ENCODE data around the gene PFKFB1.
A peak's percentile ranks its signal among the peaks of the same experiment; 100 is the strongest.

The PFKFB1 gene

GRCh38 chrX:54922547-54922946 lies 71.4 kb downstream of the PFKFB1 start:
- no peak for DNase-seq (ENCODE audit: low read depth in 2 of 2)

DNA sequence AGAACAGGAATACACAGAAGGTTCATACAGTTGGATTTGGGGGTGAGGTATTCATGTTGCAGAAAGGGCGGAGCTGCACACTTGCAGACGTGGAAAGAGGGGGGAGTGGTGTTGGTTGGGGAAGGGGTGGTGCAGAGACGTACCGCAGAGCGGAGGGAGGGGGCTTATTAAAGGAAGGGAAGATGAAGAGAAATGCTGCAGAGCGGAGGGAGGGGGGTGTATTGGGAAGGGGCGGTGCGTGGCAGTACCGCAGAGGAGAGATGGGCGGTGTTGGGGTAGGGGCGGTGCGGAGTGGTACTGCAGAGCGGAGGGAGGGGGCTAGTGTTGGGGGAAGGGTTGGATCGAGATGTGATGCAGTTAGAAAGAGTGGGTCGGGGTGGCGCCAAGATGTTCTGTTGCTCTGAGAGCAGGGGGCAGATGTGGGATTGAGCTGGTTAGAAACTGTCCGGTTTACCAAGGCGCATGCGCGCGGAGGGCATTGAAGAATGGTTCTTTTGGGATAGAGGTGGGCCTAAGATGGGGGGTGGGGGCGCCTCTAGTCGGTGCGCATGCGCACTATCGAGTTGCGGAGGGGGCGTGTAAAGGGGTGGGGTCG lies 72.5 kb downstream of the PFKFB1 start:
- DNase-seq (ENCODE audit: low read depth in 2 of 2): peak; percentile 36 to 43

- no peak for DNase-seq (ENCODE audit: low read depth in 2 of 2)
These were observed 73.2 kb downstream of the PFKFB1 start, which contains the start of gene TRO for GRCh38 chrX:54920610-54921426. Gene TRO, plus strand, starts transcription at chrX:54920824. Its CDS starts 1,423 bp downstream, at chrX:54922247.

- no peak for DNase-seq (ENCODE audit: low read depth in 2 of 2)
These were observed 84.0 kb downstream of the PFKFB1 start for GRCh38 chrX:54909941-54910340.

- DNase-seq (ENCODE audit: low read depth in 2 of 2): no peak
These were observed 99.8 kb downstream of the PFKFB1 start for GRCh38 chrX:54894159-54894558.

DNA sequence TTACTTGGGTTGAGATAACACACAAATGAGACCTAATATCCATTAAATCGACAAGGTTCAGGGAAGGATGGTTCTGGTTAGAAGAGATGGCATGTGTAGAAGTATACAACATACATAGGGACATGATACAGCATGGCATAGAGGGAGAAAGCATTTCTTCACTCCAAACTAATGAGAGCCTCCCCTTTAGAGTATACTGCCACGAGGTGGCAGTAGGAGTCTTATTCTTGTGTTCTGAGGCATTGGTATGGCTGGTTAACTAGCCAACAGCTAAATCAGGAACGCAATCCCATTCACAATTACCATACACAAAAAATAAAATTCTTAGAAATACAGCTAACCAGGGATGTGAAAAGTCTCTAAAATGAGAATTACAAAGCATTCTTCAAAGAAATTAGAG lies 102.4 kb downstream of the PFKFB1 start:
- DNase-seq (ENCODE audit: low read depth in 2 of 2): peak in 1 of 2 donors; percentile 10

DNA sequence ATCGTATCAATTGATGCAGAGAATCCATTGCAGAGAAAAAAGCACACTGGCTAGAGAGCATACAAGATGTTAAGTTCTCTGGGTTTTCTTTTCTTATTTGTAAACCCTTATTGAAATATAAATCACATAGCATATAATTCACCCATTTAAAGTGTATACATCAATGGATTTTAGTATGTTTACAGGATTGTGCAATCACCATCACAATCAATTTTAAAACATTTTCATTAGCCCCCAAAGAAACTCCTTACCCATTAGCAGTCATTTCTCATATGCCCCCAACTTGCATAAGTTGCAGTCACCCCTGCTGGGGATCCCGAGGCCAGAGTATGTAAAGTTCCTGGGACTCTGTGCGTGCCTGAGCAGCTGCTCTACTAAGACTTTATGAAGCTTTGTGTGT lies 108.2 kb downstream of the PFKFB1 start:
- no peak for DNase-seq (ENCODE audit: low read depth in 2 of 2)
